Head of caudate nucleus (tissue), 42 donors: ENCODE measurements around the gene ZNF446.
"Not testable (repeated sequence)": the region's sequence is repeated elsewhere in the genome, so short reads cannot be mapped to it uniquely, and the experiment has no call there.

Experiments
- DNase-seq, 42 donors: peaks; one replicate each; pipeline versions ENCODE4 v3.0.0 to v3.0.0-alpha.2; 2020 to 2021; ENCODE audit warnings: mixed read lengths in 7 of 42
- intact Hi-C: fragments of 100-400 bp; cut with DNase I; formaldehyde crosslinking; loops from one replicate; pipeline ENCODE4 v1.15.0; 2022

The ZNF446 gene

GRCh38 chr19:58492265-58492664 is 16.1 kb downstream of the ZNF446 start:
- peak in 9 of 42 donors; percentile 13 to 69 (median 49) for DNase-seq
- intact Hi-C loops = no loop called here

DNA sequence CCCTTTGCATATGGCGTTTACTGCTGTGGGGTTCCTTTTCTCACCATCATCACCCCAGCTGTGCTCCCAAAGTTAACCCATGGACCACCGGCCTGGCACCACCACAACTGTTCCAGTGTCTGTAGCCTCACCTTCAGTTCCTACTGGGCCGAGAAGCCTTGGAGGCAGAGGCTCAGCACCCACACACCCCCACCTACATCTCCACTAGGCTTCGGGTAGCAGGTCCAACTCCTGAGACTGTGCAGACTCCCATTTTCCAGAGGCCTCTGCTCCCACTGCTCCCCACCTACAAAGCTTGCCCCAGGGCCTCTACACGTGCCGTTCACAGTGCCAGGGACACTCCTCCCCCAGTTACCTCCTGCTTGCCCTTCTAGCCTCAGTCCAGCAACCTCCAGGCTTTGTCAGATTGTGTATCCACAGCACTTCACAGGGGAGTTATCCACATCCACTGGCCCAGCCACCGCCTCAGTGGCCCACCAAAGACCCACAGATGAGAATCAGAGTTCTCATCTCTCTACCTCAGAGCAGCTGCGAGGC is 21.6 kb downstream of the ZNF446 start:
- intact Hi-C loops = no loop called here
- DNase-seq = no peak

GRCh38 chr19:58498316-58499020 is 22.3 kb downstream of the ZNF446 start:
- peak in 1 of 42 donors; percentile 32 for DNase-seq
- intact Hi-C loops = no loop called here

GRCh38 chr19:58499021-58499927 is 23.1 kb downstream of the ZNF446 start:
- intact Hi-C loops = no loop called here

DNA sequence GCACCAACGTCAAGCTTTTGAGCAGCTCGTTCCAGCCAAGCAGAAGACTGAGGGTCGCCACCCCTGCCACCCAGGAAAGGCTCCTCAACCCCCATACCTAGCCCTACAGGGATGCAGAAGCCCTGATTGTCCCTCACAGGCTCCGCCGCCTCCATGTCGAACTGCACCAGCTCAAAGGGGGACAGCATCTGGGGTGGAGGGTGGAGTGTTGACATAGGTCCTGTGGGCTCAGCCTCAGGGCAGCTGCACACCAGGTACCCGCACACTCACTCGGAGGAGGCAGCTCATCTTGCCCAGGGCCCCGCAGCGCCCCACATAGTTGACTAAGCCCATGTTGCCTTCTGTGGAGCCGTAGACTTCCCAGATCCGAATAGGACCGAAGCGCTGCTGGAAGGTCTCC is 24.1 kb downstream of the ZNF446 start:
- DNase-seq = no peak
- intact Hi-C loops = no loop called here

More at GRCh38 chr19:58499021-58499927, 23.1 kb downstream of the ZNF446 start:
- DNase-seq = peak; percentile 97 to 100 (median 100)

GRCh38 chr19:58507602-58508223 is 31.6 kb downstream of the ZNF446 start:
- intact Hi-C loops = not testable (repeated sequence)

DNA sequence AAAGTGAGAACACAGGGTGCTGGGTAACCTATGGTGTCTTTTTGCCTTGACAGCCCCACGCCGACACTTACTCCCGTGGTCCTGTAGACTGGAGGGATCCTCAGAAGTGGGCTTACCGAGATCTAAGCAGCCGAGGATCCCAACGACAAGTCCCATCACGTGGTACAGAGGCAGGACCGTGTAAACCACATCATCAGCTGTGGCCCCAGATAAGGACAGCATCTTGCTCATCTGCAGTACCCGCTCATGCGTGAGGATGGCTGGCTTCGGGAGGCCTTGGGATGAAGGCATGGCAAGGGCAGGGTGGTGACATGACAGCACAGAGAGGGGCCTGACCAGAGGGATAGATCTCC is 33.6 kb downstream of the ZNF446 start:
- no peak for DNase-seq
- intact Hi-C loops = no loop called here

More at GRCh38 chr19:58507602-58508223, 31.6 kb downstream of the ZNF446 start:
- DNase-seq = not testable (repeated sequence)

DNA sequence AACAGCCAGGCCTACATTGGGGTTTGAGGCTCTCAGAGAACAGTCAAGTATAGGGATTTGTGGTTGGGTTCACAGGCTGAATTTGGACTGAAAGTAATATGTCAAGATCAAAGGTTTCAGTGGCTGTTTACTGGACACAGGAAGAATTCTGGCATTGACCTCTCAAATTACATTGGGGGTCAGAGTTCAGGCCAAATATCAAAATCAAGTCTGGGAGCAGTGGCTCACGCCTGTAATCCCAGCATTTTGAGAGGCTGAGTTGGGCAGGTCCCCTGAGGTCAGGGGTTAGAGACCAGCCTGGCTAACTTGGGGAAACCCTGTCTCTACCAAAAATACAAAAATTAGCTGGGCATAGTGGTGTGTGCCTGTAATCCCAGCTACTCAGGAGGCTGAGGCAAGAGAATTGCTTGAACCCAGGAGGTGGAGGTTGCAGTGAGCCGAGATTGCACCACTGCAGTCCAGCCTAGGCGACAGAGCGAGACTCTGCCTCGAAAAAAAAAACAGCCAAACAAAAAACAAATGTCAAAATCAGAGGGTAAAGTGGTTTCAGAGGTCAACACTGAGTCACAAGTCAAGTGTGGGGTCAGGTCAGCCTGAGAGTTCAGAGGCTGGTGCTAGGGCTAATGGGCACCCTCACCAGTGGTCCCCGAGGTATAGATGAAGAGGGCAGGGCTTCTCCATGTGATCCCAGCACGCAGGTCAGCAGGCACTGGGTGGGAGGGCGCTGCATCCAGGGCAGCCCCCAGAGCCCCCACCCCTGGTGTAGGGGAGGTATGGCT is 34.1 kb downstream of the ZNF446 start:
- intact Hi-C loops = no loop called here
- no peak for DNase-seq

- intact Hi-C loops = no loop called here
- no peak for DNase-seq
These were observed 35.4 kb downstream of the ZNF446 start, which contains the start of gene SLC27A5 for GRCh38 chr19:58511353-58512208. Gene SLC27A5, minus strand, starts transcription at chr19:58511992. Its CDS starts 37 bp downstream, at chr19:58511955.

- intact Hi-C loops = no loop called here
- DNase-seq = no peak
These were observed 37.1 kb downstream of the ZNF446 start for GRCh38 chr19:58513213-58513693.

- DNase-seq = peak; percentile 69 to 95 (median 90)
- intact Hi-C loops = no loop called here
These were observed 37.8 kb downstream of the ZNF446 start for GRCh38 chr19:58513694-58514563.

- intact Hi-C loops = no loop called here
- no peak for DNase-seq
These were observed 38.4 kb downstream of the ZNF446 start for GRCh38 chr19:58514564-58515022.

DNA sequence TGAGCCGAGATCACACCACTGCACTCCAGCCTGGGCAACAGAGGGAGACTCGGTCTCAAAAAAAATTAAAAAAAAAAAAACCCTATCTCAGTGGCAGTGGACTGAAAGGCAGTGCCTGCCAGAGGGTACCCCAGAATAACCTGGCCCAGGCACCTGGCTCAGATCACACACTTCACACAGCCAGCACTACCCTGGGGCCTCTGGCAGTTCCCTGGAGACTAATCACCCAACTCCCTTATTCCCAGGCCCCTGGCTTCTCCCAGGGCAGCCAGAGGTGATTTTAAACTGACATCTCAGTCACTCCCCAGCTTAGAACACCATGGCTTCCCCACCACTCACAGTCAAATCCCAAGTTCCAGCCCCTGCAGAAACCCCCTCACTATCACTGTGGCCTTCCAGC is 39.1 kb downstream of the ZNF446 start:
- no peak for DNase-seq
- intact Hi-C loops = no loop called here

GRCh38 chr19:58516246-58516836 is 40.2 kb downstream of the ZNF446 start:
- peak in 35 of 42 donors; percentile 24 to 79 (median 56) for DNase-seq
- intact Hi-C loops = no loop called here

GRCh38 chr19:58516964-58517833 is 41.0 kb downstream of the ZNF446 start:
- intact Hi-C loops = no loop called here
- DNase-seq = no peak
